Stimulated activated naive CD8-positive, alpha-beta T cell treated with anti-CD3 and anti-CD28 coated beads, Interleukin-15, Interleukin-2, amounts not matched to agents 100 U/mL and 50 U/mL, for 24 hours (primary cell): ENCODE results near the gene SLC17A5.
"Not testable (repeated sequence)": the region's sequence is repeated elsewhere in the genome, so short reads cannot be mapped to it uniquely, and the experiment has no call there.

ENCODE experiments used
- ATAC-seq: fragments of 150-1000 bp; cut with Tn5 transposase; one replicate; pipeline ENCODE4 v1.10.0; 2021
- DNase-seq: peaks from one replicate; pipeline ENCODE4 v3.0.0; 2021

Gene SLC17A5

DNA sequence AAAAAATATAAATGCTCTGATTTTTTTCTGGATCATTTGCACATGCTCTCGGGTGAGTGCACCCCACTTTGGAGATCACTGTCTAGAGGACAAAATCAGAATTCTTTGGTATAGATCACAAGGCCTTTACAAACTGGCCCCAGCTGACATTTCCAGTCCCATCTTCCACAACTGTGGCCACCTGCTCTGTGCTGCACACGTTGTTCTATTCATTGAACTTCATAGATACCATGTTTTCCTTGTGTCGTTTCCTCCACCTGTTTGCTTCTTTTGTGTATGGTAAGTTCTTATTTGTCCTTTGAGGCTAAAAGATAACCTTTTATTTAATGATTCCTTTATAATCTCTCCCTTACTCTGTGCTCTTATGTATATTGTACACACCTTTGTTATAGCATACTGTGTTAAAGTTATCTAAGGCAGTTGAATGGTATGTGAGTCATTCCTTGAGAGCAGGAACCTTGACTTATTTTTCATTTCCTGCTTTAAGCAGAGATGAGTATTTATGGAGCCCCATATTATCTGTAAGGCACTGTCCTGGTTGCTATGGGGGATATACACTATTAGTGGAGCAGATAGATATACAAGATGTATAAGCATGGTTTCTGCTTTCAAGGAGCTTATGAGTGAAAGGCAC lies 12.0 kb upstream of the SLC17A5 start:
- ATAC-seq (peak; percentile 65), DNase-seq (no peak)

DNA sequence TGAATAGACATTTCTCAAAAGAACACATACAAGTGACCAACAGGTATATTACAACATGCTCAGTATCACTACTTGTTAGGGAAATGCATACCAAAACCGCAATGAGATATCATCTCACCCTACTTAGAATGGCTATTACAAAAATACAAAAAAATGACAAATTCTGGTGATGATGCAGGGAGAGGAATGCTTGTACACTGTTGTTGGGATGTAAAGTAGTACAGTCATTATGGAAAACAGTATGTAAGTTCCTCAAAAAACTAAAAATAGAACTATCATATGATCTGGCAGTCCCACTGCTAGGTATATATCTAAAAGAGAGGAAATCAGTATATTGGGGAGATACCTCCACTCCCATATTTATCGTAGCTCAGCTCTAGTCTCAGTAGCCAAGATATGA lies 10.9 kb upstream of the SLC17A5 start:
- no peak for ATAC-seq
- no peak for DNase-seq

DNA sequence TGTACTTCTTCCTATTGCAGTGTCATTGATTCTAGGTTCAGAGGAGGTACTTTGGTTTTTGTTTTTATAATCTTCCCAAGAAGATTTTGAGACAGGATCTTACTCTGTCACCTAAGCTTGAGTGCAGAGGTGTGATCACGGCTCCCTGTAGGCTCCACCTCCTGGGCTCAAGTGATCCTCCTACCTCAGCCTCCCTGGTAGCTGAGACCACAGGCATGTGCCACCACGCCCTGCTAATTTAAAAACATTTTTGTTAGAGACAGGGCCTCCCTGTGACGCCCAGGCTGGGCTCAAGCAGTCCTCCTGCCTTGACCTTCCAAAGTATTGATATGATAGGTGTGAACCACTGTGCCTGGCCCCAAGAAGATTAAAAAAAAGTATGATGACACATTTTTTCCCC lies 3.4 kb upstream of the SLC17A5 start:
- peak; percentile 38 for DNase-seq
- peak; percentile 37 for ATAC-seq

DNA sequence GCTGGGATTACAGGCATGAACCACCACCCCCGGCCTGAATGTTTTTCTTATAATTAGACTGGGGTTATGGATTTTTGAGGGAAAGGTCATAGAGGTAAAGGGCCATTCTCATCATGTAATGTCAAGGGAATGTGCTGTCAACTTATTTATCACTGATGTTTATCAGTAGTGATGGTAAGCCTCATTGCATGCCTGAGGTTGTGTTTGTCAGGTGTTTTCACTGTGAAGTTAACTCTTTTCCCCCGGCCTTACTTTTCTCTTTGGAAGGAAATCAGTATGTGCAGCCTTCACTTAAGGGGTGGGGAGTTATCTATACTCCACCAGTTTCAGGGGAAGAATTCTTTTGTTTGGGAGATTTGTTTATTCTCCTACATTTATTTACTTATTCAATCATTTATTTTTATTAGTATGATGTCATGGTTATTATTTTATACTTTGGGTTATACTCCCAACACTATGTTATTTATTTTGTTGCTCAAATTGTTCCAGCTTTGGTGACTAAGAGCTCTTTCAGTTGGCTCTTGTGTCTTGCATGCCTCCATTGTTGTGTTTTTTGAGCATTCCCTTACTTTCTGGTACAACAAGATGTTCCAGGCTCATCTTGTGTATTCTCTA lies 2.8 kb upstream of the SLC17A5 start:
- ATAC-seq (no peak), DNase-seq (no peak)

DNA sequence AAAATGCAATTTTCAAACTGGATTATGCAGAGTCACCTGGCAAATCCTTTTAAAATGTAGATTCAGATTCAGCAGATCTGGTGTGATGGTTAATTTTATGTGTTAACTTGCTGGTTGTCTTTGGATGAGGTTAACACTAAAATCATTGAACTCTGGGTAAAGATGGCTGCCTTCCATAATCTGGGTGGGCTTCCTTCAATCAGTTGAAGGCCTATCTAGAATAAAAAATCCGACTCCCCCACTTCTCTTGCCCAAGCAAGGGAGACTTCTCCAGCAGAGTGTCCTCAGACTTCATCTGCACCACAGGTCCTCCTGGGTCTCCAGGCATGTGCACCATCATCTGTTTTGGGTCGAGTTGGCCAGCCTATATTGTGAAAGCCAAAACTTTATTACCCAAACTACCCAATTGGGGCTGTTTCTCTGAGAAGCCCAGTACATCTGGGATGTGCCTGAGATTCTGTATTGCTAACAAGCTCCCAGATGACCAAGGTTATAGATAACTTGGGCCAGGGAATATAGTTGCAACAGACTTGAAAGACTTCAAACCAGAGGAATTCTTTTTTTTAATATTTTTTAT lies 1.6 kb upstream of the SLC17A5 start:
- DNase-seq = no peak

DNA sequence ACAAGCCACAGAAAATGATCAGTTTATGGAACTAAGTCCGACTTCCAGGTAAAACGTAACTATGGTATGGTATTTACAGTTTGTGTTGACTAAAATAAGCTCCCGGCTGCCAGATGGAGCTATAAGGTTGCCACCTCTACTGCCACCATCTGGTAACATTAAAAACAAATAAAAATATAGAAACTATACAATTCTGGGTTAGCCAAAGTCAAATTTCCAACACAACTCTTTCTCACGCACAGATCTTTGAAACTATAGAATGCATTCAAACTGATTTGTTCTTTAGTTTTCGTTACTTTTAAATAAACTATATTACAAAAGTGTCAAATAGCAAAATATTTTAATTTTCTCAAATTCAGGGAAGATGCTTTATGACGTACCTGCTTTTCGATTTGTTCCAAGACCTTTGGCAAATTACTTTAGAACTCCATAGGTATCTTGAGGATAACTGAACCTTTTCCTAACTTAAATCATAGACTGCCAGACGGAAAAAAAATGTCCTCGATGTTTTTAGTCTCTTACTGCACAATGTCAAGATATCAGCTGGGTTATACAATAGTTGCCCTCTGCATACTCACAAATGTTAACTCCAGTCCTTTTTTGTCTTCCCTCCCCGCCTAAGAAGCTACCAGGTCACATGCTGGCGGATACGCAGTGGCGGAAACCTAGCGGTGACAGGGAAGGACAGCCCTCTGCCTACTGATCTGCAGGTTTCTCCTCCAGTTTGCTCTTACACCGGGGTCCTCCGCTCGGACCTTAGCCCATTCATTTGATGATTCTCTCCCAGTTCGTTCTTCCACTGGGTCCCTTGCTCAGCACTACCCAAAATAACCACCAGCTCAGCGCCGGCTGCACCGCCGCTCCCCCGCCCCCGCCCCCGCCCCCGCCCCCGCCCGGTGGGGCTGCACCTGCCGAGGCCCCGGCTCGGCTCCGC lies 888 bp downstream of the SLC17A5 start:
- DNase-seq = peak; percentile 64
- peak; percentile 51 for ATAC-seq

More for the DNA sequence above, 1.6 kb upstream of the SLC17A5 start:
- no peak for ATAC-seq

DNA sequence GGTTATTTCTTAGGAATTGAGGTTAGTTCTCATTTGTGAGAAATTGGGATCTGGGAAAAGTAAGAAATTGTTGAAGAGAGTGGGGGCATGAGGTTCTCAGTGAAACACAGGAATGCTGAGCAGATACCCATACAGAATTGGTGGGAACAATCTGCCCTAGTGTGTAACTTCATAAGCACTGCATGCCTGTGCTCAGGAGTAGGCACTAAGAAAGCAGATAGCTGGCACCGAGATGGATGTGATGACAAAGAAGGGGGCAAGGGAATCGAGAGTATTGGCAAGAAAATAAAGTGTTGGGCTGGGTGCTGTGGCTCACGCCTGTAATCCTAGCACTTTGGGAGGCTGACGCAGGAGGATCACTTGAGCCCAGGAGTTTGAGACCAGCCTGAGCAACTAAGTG lies 4.0 kb downstream of the SLC17A5 start:
- no peak for DNase-seq
- ATAC-seq = no peak

DNA sequence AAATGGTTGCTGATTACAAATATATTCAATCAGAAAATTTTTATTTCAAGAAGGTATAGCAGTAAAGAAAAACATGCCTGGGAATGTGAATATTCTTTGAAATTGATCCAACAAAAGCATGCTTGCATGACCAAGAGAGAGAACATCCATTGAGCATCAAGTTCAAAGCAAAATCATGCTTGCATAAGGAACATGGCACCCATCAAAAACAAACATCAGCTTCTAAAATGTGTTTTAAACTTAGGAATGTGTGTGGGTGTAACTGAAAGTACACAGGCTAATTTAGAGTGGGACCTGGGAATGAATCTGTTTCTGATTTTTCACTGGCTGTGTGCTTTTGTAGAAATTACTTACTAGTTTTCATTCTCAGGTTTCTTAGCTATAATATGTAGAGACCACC lies 5.6 kb downstream of the SLC17A5 start:
- no peak for ATAC-seq
- DNase-seq = no peak

DNA sequence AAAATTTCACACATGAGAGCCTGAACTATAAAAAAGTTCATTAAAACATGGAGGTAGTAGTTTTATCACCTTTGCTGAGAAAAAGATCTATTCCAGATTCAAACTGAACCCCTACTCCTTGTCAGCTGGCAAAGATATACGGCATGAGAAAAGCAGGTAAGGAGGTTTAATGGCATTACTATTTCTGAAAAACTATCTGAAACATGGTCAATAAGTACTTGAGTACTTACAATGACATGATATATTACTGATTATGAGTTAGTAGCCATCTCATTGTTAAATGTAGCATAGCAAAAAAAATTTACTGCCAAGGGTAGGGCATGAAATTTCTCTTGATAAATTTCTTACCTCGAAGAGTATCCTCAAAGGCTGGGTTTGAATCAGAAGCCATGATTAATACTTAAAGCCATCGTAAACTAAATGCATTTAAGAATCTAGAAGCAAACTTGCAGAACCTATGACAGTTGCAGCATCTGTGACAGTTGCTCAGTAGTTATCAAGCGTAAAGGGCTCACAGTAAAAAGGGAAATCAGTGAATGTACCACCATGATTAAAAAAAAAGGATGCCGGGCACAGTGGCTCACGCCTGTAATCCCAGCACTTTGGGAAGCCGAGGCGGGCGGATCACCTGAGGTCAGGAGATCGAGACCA lies 8.7 kb downstream of the SLC17A5 start:
- DNase-seq (no peak), ATAC-seq (no peak)

DNA sequence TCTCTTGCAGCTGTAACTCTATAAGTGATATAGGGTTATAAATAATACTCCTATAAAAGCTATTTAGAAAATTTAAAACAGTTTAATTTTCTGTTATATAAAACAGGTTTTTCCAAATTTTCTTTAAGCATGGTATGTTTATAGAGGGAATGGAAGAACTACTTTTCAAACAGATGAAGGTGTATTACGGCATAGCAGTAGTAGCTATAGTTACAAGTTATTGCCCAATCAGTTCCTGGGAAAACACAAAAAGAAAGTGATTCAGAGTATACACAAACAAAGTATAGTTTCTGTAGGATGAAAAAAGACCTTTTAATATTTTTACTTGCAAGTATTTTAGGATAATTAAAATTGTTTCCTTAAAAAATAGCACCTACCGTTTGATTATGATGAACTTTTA lies 9.8 kb downstream of the SLC17A5 start:
- DNase-seq = no peak

DNA sequence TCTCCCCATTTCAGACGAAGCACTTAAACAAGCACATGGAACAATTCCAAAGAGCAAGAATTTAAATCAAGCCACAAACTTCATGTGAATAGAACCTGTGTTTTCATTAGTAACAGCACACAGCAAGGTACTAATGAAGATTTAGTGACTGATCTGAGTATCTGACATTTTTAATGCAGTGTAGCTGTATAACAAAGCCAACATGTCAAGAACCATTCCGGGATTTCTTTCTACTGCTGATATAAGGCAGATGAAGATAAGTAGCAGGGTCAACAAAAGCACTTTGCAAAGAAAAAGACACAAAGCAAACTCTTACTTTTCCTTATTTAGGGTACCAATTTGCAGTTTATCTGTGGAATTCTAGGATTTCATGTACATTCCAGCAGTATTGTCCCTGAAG lies 11.3 kb downstream of the SLC17A5 start:
- no peak for DNase-seq
- ATAC-seq = no peak

More for the DNA sequence above, 9.8 kb downstream of the SLC17A5 start:
- ATAC-seq = no peak

DNA sequence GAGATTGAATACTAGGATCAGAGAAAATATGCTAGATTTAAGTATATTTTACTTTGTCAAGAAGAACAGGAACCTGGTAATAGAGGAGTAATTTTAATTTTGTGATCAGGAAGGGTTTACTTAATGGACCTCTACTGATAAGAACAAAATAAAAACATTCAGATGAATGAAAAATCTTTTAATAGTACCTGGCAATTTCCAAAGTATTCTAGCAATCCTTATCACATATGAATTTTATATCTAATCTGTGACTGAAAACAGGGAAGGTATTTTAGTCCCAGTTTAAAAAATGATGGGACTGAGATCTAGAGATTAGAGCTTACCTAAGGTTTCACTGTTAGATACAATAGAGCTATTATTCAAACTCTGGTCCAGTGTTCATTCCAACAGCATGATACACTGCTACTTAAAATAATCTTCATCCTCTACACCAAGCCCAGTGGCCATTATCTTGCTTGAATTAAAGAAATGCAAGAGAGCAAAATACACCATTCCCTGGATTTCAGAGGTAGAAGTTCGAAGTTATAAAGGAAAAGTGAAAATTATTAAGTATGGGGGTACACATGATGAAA lies 13.5 kb downstream of the SLC17A5 start:
- no peak for DNase-seq
- no peak for ATAC-seq

DNA sequence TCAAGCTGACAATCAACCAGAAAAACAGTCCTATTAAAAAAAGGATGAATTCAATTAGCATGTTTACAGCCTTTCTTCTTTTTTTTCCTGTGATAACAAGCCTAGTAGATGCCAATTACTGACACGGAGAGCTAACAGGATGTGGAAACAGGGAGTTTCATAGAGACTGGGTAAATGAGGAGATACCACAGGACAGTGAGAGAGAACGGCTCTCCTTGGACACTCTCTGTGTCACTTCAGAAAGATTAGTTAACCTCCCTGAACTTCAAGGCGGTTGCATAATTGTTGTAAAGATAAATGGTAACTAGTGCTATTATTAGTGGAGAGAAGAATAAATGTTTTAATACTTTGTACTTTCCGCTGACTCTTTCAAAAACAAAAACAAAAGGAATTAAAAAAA lies 14.8 kb downstream of the SLC17A5 start:
- DNase-seq = no peak
- no peak for ATAC-seq

DNA sequence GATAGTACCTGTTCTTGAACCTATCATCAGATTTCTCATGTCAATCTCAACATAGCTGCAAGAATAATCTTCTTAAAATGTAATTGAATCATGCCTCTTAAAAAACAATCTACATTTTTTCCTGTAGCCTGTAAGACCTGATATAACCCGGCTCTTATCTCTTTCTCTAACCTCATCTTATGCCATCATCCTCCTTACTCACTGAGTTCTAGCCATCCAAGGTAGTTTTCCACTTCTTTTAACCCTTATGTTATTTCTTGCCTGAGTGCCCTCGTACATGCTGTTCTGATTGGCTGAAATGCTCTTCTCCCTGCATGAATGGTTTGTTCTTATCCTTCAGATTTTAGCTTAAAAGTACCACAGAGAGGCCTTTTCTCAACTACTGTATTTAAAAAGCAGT lies 16.4 kb downstream of the SLC17A5 start:
- DNase-seq = no peak
- no peak for ATAC-seq

DNA sequence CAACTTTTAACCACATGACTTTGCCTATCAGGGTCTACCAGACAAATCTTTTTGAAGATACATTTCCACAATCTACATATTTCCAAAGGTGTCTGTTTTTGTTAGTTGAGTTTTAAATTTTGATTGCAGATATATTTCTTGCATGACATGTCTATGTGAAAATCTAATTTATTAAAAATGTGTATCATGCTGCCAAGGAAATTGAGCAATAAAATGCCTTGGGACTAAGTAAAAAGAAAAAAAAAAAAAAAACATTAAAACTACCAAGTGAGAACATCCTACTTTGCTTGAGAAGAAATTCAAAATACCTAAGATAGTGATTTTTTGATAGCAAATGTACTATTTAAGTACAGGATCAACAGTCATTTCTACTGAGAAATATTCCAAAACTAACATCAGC lies 17.7 kb downstream of the SLC17A5 start:
- ATAC-seq (no peak), DNase-seq (no peak)

DNA sequence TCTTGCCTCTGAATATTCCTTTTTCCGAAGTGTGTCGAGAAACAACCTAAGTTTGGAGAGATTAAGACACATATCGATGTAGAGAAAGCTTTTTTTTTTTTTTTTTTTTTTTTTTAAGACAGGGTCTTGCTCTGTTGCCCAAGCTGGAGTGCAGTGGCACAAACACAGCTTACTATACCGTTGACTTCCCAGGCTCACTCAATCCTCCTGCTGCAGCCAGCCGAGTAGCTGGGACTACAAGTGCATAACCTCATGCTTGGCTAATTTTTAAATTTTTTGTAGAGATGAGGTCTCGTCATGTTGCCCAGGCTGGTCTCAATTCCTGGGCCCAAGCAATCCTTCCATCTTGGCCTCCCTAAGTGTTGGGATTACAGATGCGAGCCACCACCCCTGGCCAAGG lies 21.4 kb downstream of the SLC17A5 start:
- no peak for ATAC-seq

DNA sequence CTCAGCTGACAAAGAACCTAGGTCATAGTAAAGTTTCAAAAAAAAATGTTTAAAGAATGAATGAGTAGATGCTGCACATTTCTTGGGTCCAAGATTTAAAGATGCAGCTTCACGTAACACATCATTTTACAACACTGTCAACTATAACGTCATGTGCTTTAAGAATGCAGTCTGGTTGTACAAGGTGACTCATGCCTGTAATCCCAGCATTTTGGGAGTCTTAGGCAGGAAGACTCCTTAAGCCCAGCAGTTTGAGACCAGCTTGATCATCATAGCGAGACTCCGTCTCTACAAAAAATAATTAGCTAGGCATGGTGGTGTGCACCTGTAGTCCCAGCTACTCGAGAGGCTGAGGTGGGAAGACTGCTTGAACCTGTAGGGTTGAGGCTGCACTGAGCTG lies 21.9 kb downstream of the SLC17A5 start:
- DNase-seq (no peak), ATAC-seq (no peak)

More for the DNA sequence above, 21.4 kb downstream of the SLC17A5 start:
- no peak for DNase-seq

DNA sequence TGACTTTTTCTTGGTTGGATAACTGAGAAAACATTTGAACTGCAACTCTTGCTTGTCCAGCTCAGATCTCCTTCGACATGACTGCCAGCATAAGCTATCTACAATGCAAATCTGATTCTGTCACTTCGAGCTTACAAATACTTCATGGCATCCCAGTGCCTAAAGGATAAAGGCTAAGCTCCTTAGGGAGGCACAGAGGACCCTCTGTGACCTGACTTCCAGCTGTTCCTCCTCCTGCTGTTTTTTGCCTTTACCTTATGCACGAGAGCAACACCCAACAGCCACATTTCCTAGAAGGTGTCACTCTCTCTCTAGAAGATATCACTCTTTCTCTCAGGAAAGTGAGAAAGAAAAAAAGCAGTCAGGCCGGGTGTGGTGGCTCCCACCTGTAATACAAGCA lies 23.4 kb downstream of the SLC17A5 start:
- ATAC-seq = no peak
- no peak for DNase-seq

DNA sequence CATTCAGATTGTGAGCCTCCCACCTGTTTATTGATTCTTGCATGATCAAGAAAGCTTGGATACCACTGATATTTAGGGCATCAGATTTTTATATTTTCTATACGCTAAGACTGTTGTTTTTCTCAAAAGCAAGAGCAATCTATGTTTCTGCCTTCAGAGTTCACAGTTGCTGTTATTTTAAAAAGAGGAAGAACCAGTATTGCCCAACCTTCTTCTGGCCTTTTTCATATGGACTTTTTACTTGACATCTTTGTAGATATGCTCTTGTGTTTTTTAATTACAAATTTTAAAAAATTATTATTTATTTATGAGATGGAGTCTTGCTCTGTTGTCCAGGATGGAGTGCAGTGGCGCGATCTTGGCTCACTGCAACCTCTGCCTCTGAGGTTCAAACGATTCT lies 28.9 kb downstream of the SLC17A5 start:
- DNase-seq (no peak), ATAC-seq (no peak)

DNA sequence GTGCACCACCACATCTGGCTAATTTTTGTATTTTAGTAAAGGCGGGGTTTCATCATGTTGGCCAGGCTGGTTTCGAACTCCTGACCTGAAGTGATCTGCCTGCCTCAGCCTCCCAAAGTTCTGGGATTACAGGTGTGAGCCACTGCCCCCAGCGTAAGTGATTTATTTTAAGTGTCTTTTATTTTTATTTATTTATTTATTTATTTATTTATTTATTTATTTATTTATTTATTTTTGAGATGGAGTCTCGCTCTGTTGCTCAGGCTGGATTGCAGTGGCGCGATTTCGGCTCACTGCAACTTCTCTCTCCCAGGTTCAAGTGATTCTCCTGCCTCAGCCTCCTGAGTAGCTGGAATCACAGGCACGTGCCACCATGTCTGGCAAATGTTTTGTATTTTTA lies 30.3 kb downstream of the SLC17A5 start:
- DNase-seq, ATAC-seq: not testable (repeated sequence)

DNA sequence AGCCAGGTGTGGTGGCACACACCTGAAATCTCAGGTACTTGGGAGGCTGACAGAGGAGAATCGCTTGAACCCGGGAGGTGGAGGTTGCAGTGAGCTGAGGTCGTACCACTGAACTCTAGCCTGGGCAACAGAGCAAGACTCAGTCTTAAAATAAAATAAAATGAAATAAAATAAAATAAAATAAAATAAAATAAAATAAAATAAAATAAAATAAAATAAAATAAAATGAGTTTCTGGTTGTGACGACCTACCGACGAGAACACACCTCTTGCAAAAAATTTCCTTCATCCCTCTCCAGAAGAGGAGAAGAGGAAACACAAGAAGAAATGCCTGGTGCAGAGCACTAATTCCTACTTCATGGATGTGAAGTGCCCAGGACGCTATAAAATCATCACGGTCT lies 35.7 kb downstream of the SLC17A5 start:
- not testable (repeated sequence) for ATAC-seq, DNase-seq

DNA sequence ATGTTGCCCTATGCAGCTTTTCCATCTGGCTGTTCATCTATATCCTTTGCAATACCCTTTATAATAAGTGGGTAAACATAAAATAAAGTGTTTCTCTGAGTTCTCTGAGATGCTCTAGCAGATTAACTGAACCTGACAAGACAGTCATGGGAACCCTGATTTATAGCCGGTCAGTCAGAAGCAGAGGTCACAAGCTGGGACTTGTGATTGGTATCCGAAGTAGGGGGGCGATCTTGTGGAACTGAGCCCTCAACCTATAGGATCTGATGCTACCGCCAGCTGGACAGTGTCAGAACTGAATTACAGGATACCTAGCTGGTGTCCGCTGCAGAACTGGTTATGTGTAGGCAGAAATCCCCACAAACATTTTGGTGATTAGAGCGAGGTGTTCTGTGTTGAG lies 39.0 kb downstream of the SLC17A5 start:
- ATAC-seq (no peak), DNase-seq (no peak)
